Muscle of back (tissue), 11 donors: Measurements from ENCODE around the gene PRKAR1B. TPM values are rescaled to one million over a fixed set of nuclear protein-coding genes. Genes with fewer than 3 reads are reported as not detected.

Experiments
- DNase-seq, 3 donors: peaks; one replicate each; pipeline versions ENCODE4 v3.0.0 to v3.0.0-alpha.2; 2013
- polyA plus RNA-seq, 10 donors: library from polyadenylated mRNA; unstranded; fragments of 120-200 nt; gene quantifications; one replicate each; pipeline ENCODE4 v1.2.1, GENCODE V29; 2013; ENCODE audit not compliant: insufficient read length in 10 of 10

PRKAR1B gene
- polyA plus RNA-seq, 10 donors: 18.4 to 39.6 (median 27.5) TPM

- DNase-seq: peak in 1 of 3 donors; percentile 28
These were observed 30.1 kb downstream of the PRKAR1B start for GRCh38 chr7:696812-697551.

GRCh38 chr7:696426-696811, 30.7 kb downstream of the PRKAR1B start:
- DNase-seq: no peak

GRCh38 chr7:693280-693679, 33.8 kb downstream of the PRKAR1B start:
- DNase-seq: no peak

GRCh38 chr7:691361-692045, 35.6 kb downstream of the PRKAR1B start:
- no peak for DNase-seq

- no peak for DNase-seq
These were observed 36.4 kb downstream of the PRKAR1B start for GRCh38 chr7:690478-691360.

GRCh38 chr7:685540-685939, 41.5 kb downstream of the PRKAR1B start:
- DNase-seq: no peak

- DNase-seq: no peak
These were observed 42.7 kb downstream of the PRKAR1B start for GRCh38 chr7:684416-684815.

- DNase-seq: no peak
These were observed 43.4 kb downstream of the PRKAR1B start for GRCh38 chr7:683526-684205.

- DNase-seq: no peak
These were observed 44.3 kb downstream of the PRKAR1B start for GRCh38 chr7:682810-683209.

- DNase-seq: no peak
These were observed 45.4 kb downstream of the PRKAR1B start for GRCh38 chr7:681551-682307.

GRCh38 chr7:680411-681127, 46.5 kb downstream of the PRKAR1B start:
- no peak for DNase-seq

GRCh38 chr7:676972-677385, 50.1 kb downstream of the PRKAR1B start:
- no peak for DNase-seq

- no peak for DNase-seq
These were observed 50.7 kb downstream of the PRKAR1B start for GRCh38 chr7:676246-676971.

GRCh38 chr7:674454-675410, 52.3 kb downstream of the PRKAR1B start:
- no peak for DNase-seq

- DNase-seq: no peak
These were observed 53.2 kb downstream of the PRKAR1B start for GRCh38 chr7:673681-674453.

- peak in 2 of 3 donors; percentile 37 to 65 for DNase-seq
These were observed 54.2 kb downstream of the PRKAR1B start for GRCh38 chr7:672891-673290.

GRCh38 chr7:671415-672042, 55.6 kb downstream of the PRKAR1B start:
- no peak for DNase-seq
